GM19324 (cell line): ENCODE data around the gene EIF3C.
A peak's percentile ranks its signal among the peaks of the same experiment; 100 is the strongest.
"Not testable (repeated sequence)": the region's sequence is repeated elsewhere in the genome, so short reads cannot be mapped to it uniquely, and the experiment has no call there.

Experiments used
- ATAC-seq: cut with Tn5 transposase; IDR thresholded peaks from one replicate; pipeline ENCODE4 v1.9.1; 2021; ENCODE audit warnings: mild to moderate bottlenecking, moderate library complexity; ENCODE audit not compliant: unreplicated experiment, low FRiP score

The EIF3C gene, protein sequence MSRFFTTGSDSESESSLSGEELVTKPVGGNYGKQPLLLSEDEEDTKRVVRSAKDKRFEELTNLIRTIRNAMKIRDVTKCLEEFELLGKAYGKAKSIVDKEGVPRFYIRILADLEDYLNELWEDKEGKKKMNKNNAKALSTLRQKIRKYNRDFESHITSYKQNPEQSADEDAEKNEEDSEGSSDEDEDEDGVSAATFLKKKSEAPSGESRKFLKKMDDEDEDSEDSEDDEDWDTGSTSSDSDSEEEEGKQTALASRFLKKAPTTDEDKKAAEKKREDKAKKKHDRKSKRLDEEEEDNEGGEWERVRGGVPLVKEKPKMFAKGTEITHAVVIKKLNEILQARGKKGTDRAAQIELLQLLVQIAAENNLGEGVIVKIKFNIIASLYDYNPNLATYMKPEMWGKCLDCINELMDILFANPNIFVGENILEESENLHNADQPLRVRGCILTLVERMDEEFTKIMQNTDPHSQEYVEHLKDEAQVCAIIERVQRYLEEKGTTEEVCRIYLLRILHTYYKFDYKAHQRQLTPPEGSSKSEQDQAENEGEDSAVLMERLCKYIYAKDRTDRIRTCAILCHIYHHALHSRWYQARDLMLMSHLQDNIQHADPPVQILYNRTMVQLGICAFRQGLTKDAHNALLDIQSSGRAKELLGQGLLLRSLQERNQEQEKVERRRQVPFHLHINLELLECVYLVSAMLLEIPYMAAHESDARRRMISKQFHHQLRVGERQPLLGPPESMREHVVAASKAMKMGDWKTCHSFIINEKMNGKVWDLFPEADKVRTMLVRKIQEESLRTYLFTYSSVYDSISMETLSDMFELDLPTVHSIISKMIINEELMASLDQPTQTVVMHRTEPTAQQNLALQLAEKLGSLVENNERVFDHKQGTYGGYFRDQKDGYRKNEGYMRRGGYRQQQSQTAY

DNA sequence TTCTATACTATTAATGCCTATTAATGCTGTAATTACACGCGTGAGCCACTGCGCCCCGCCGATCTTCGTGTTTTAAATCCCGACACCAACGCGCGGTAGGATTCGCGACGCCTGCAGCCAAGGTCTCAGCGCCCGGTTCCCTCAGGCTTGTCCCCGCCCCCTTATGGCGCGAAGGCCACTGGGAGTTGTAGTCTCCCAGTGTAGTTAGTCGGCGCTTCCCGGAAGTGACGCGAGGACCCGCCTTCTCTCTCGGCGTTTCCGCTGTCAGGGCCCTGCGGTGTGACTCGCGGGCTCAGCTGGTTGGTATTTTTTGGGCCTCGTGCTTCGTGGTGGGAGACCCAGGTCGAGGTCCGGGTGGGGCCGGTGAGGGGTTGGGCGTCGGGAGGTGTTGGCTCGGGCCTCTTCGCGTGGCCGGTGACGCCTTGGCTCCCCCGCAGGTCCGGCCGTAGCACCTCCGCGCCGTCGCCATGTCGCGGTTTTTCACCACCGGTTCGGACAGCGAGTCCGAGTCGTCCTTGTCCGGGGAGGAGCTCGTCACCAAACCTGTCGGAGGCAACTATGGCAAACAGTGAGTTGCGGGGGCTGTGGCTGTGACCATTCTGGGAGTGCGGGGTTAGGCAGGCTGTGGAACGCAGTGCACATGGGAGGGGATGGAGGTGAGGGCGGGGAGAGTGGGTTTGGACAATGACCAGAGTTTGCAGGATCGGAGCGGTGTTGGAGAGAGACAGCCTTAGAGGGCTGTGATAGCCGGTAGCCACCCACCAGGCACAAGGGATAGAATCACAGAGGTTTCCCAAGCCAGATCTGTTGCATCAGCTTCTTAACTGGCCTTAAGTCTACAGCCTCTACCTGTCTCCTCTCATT, at the start of gene EIF3C:
EIF3C (plus strand) TSS at position 245 of the 864 bp plus-strand sequence; CDS start at position 468, 223 bp downstream.
- ATAC-seq = peak; percentile 97

DNA sequence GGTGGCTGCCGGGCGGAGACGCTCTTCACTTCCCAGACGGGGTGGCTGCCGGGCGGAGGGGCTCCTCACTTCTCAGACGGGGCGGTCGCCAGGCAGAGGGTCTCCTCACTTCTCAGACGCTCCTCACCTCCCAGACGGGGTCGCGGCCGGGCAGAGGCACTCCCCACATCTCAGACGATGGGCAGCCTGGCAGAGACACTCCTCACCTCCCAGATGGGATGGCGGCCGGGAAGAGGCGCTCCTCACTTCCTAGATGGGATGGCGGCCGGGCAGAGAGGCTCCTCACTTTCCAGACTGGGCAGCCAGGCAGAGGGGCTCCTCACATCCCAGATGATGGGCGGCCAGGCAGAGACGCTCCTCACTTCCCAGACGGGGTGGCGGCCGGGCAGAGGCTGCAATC, 45.0 kb upstream of the EIF3C start:
- ATAC-seq = not testable (repeated sequence)

DNA sequence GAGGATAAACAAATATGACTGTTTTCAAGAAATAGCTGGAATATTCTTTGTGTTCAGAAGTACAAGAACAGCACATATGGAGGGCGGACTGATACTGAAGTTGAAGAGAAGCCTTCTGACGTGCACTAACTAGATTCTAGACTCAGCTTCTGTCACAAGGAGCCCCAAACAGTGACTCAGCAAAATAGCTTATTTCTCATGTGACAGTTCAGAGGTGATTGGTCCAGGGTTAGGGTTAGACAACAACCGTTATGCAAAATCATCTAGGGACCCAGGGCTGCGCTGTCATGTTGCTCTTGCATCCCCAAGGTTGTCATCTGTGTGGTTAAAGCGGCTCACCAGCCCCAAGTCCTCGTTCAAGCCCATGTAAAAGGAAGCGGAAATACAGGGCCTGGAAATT, 43.8 kb upstream of the EIF3C start:
- ATAC-seq = not testable (repeated sequence)

DNA sequence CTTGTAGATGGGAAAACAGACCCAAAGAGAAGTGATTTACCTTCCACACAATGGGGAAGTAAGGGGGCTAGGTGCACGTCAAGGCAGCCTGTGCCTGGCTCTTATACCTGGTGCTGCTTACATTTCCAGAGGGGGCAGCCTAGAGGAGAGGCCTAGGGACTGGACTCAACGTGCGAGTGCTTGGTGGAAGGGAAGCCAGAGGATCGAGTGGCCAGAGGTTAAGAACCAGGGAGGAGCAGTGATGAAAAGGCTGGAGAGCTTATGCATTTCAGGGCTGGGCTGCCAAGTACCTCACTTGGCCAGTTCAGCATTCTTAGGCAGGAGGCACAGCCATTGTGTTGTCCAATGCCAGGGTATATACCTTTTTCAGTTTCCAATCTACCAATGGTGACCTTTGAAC, 43.1 kb upstream of the EIF3C start:
- ATAC-seq = not testable (repeated sequence)

DNA sequence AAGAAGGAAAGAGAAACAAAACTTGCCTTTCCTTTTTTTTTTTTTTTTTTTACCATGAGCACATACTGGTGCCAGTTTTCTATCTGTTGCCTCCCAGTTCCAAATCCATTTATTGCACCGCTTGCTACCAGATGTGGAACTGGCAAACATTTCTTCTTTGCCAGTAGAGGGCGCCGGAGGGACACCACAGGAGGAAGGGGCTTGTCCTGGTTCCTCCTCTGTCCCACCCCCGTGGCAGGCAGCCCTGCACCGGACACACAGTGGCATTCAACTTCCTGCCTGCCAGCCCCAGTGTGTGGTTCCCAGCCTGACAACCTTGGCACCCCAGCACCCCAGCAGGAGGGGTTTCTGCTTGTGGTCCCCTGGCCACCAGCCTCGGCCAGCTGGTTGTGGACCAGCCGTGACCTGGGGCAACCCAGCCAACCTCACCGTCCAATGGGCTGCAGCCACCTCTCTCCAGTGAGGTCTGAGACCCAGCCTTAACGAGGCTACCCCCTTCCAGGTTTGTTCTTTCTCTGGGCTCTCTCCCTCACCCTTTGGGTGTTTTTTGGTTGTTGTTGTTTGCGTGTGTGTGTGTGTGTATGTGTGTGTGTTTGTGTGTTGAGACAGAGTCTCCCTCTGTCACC, 22.8 kb upstream of the EIF3C start:
- peak; percentile 78 for ATAC-seq

DNA sequence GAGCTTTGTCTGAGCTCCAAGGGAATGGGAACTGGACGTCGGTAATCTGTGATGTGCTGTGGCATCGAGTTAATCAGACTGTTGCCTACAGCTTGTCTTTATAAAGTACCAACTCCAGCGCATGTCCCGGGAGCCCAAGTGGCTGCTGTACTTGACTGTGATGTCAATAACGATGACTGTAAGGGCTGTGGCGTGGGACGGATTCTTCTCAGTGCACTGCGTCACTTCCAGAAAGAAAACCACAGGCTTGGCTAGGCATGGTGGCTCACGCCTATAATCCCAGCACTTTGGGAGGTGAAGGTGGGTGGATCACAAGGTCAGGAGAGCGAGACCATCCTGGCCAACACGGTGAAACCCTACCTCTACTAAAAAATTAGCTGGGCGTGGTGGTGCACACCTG, 21.8 kb upstream of the EIF3C start:
- ATAC-seq = not testable (repeated sequence)

DNA sequence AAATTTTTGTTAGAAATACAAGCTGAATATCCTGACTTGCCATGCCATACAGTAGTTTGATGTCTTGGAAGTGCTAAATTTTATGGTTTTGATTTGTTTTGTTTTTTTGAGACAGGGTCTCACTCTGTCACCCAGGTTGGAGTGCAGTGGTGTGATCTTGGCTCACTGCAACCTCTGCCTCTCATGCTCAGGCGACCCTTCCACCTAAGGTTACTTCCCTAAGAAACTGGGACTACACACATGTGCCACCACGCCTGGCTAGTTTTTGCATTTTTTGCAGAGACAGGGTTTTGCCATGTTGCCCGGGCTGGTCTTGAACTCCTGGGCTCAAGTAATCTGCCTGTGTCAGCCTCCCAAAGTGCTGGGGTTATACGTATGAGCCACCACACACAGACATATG, 19.5 kb upstream of the EIF3C start:
- not testable (repeated sequence) for ATAC-seq

DNA sequence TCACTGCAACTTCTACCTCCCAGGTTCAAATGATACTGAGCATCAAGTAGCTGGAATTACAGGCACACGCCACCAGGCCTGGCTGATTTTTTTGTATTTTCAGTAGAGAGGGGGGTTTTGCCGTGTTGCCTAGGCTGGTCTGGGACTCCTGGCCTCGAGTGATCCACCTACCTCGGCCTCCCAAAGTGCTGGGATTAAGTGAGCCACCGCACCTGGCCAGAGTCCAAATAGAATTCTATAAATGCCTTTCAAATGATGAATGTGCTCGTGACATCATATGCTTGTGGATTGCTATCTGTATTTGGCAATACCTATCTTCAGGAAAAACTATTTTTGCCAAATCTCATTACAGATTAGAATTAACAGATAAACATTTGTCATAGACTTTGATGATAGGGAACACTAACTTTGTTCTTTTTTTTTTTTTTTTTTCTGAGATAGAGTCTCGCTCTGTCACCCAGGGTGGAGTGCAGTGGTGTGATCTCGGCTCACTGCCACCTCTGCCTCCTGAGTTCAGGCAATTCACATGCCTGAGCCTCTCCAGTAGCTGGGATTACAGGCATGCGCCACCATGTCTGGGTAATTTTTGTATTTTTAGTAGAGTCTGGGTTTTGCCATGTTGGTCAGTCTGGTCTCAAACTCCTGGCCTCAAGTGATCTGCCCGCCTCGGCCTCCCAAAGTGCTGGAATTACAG, 17.9 kb upstream of the EIF3C start:
- ATAC-seq = not testable (repeated sequence)

DNA sequence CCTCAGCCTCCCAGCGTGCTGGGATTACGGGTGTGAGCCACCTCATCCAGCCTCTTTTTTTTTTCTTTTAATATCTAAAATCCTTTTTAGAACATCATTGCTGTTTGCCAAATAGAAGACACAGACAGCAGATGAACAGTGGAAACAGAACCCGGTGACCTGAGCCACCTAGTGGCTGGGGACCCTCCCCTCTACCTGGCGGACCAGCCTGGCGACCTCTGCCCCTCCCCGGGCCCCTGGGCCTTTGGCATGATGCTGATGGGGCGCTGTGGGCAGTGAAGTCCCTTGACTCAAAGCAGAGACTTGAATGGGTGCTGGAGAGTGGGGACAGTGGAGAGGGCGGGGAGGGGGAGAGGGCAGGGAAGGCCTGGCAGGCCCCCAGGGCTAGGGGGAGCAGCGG, 11.5 kb upstream of the EIF3C start:
- not testable (repeated sequence) for ATAC-seq

DNA sequence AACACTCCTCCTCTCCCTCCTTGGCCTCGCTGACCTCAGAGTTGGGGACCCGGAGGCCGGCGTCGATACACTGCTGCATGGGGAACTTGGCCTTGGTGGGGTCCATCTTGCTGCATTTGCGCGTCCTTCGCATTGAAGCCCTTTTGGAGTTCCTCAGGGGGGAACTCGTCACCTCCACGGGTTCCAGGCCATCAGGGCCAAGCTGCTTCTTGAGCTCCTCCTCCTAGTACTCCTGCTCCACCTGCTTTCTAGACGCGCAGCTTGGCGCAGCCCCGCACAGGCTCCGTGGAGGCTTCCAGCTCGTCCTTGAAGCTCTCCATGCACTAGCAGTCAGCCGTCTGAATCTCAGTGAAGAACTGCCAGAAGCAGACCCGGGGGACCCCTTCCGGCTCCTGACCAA, 10.9 kb upstream of the EIF3C start:
- ATAC-seq = not testable (repeated sequence)

DNA sequence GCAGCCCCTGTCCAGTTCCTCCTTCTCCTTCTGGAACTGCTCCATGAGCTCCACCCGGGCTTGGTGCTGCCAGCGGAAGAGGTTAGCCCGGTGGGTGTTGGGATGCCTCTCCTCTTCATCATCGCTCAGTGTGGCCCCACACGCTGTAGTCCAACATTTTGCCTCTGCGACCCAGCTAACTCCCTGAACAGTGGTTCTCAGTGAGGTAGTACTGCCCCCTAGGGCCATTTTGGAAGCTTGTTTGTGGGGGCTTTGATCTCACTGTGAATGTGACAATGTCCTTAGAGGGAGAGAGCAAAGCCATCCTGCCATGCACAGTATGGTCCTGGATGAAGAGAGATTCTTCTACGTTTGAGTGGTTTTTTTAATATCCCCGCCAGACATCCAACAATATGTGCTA, 9.9 kb upstream of the EIF3C start:
- ATAC-seq = not testable (repeated sequence)

DNA sequence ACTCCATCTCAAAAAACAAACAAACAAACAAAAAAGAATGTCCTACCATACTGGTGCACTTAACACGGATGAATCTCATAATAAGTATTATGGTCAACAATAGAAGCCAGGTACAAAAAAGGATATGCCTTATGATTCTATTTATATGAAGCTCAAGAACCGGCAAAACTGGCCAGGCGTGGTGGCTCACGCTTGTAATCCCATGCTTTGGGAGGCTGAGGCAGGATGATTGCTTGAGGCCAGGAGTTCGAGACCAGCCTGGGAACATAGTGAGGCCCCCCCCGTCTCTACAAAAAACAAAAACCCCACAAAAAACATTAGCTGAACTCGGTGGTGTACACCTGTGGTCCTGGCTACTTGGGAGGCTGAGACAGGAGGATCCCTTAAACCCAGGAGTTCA, 7.0 kb upstream of the EIF3C start:
- ATAC-seq = not testable (repeated sequence)

DNA sequence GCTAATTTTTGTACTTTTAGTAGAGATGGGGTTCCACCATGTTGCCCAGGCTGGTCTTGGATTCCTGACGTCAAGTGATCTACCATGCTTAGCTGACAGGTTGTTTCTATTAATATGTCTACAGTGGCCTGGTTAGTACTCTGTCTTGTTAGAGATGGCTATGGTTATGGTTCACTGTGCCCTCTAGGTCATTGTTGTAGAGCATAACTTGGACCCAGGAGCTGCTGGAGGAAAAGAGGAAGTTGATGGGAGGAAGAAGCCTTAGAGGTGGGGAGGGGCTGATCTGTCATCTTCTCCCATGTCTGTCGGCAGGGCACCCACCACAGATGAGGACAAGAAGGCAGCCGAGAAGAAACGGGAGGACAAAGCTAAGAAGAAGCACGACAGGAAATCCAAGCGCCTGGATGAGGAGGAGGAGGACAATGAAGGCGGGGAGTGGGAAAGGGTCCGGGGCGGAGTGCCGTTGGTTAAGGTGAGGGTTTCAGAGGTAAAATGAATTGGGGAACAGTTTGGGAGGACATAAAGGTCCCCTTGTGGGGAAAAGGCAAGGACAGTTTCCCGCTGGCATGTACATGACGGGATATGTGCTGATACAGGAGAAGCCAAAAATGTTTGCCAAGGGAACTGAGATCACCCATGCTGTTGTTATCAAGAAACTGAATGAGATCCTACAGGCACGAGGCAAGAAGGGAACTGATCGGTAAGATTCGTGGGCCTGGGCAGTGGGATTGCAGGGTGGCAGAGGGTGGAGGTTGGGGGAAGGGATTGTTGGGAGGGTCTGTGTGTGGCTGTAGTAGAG, 11.8 kb downstream of the EIF3C start:
- ATAC-seq = not testable (repeated sequence)

DNA sequence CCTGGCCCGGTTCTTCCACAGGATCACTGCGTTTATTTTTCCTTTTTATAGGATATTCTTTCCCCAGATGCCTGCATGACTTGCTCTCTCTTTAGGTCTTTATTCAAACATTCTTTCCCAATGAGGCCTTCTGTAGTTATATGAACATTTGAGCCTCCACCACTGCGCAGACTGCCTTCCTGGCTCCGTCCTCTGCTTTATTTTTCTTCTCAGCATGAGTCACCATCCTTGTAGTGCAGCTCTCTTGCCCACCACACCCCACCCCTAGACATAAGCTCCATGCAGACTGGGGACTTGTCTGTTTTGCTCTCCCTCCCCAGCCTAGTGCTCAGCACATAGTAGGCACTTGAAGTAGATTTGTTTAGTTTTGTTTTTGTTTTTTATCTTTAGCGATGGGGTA, 20.0 kb downstream of the EIF3C start:
- ATAC-seq = not testable (repeated sequence)

DNA sequence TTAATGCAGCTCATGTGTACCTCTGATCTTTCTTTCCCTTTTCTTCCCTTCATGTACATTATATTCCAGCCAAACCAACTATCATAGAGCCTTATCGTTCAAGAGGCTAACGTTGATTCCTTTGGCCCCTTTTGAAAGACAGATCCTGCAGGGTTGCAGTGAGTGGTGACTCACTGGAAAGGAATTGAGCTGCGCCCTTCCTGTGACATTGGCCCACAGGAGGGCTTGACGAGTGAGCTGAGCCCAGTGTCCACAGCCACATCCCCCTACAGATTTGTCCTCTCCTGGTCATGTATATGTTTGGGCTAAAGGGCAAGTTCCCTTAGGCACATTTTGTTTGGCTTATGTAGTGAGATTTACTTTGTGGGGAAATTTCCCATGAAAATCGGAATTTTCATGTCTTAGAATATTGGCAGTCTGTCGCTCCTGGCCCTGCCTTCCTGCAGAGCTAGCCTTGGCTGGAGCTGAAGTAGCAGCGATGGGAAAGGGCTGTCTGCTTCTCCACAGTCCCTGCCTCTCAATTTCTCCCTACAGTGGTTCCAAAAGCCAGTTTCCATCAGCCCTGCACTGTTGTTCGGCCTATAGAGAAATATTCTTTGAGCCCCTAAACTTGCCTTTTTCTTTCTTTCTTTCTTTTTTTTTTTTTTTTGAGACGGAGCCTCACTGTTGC, 21.3 kb downstream of the EIF3C start:
- not testable (repeated sequence) for ATAC-seq

DNA sequence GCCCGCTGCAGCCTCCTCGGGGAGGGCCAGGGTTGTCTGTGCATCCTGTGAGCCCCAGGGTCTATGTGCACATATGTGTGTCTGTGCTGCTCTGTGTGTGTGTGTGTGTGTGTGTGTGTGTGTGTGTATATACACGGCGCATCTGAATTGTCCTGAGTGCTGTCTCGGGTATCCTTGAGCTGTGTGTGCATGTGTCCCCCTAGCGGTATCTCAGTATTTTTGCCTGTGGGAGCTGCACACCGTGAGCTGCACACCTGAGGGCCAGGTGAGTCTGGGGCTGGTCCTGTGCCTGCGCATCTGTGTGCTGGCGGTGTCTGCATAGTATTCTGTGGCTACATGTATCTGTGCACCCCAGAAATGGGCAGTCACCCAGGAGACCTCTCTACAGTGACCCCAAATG, 28.5 kb downstream of the EIF3C start:
- not testable (repeated sequence) for ATAC-seq

DNA sequence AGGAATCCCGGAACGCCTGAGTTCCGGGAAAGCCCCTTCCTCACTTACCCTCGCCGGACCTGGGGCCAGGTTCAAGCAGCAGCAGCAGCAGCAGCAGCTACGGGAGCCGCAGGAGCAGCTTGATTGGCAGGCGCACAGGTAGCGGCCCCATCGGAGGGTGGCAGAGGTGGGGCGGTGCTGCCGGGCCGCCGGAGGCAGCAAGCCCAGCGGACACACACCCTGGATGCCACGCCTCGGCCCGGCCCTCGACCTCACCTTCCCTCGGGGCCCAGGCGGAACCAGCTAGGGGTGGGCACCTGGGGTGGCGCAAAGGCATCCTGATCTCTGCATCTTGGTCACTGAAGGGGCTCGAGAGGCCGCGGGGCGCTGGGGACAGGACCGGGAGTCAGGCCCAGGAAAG, 29.4 kb downstream of the EIF3C start:
- ATAC-seq = not testable (repeated sequence)

DNA sequence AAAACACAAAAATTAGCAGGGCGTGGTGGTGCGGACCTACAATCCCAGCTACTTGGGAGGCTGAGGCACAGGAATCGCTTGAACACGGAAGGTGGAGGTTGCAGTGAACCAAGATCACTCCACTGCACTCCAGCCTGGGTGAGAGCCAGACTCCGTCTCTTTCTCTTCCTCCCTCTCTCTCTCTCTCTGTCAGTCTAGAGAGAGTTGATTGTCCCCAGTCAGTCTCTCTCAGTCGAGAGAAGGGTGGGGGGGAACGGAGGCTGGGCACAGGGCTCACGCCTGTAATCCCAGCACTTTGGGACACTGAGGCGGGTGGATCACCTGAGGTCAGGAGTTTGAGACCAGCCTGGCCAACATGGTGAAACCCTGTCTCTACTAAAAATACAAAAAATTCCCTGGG, 30.0 kb downstream of the EIF3C start:
- not testable (repeated sequence) for ATAC-seq
